ENCODE measurements around the gene CRYZL1. TPM values are rescaled to one million over a fixed set of nuclear protein-coding genes. Genes with fewer than 3 reads are reported as not detected.

The CRYZL1 gene
- total RNA-seq, 1 experiment from 2014 or later: 13.5 TPM

DNA sequence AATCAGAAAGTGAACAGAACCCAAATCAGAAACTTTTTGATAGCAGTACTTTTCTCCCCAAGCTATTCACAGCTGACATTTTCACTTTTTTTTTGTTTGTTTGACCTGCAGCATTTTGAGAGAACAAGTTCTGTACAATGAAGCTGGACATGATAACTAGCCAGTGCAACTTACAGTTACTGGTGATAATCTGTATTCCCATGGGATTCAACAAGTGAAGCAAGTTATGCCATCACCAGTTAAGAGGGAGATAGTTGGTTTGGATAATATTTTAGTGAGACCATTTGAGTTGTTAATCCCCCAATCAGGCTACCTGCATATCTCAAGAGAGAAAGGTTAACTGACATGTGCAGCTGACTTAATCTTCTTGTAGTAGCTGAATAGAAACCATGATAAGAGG lies 80.6 kb downstream of the CRYZL1 start:
- Histone ChIP-seq H3K18ac (ENCODE audit: insufficient read length, low read depth, low read length) (no peak overlapping the region), H4K5ac (ENCODE audit: insufficient read length, low read depth, low read length) (no peak overlapping the region), H3K23me2 (ENCODE audit: insufficient read length, low read depth, low read length, poor library complexity, severe bottlenecking) (no peaks in the 10 kb centered on the region), H3K27me3 (ENCODE audit: insufficient read depth, low read length) (no peaks in the 10 kb centered on the region), H2BK120ac (ENCODE audit: low read depth, low read length, poor library complexity, severe bottlenecking) (no peak overlapping the region), H2BK20ac (ENCODE audit: low read depth, low read length, poor library complexity, severe bottlenecking) (no peak overlapping the region), H2BK5ac (ENCODE audit: insufficient read length, low read length) (no peak overlapping the region), H3K79me1 (ENCODE audit: insufficient read depth, low read depth, low read length, poor library complexity, severe bottlenecking) (peaks cover 7% of the 10 kb centered on the region), H3K9ac (ENCODE audit: extremely low read depth, insufficient read length, low read length) (no peak overlapping the region), H3T11ph (ENCODE audit: low read length) (no peak overlapping the region), H3K79me2 (ENCODE audit: insufficient read depth, low read length) (peaks cover 2% of the 10 kb centered on the region; the same call in 1 of the 2 replicates), H3K23ac (ENCODE audit: insufficient read length, low read depth, low read length) (no peak overlapping the region), H3K27ac (ENCODE audit: insufficient read length, low read depth, low read length) (no peak overlapping the region), H4K91ac (ENCODE audit: insufficient read length, low read depth, low read length) (no peak overlapping the region), H2BK15ac (ENCODE audit: low read depth, low read length) (no peak overlapping the region), H4K8ac (replicated peaks; ENCODE audit: insufficient read length, low read depth, low read length) (no peak overlapping the region), H2AK5ac (ENCODE audit: insufficient read length, low read length) (no peak overlapping the region), H3K9me3 (ENCODE audit: control insufficient read depth, low read depth, low read length) (no peaks in the 10 kb centered on the region), H2BK12ac (ENCODE audit: insufficient read length, low read depth, low read length) (no peak overlapping the region), H3K4ac (ENCODE audit: low read depth, low read length) (no peak overlapping the region), H2AFZ (ENCODE audit: low read length) (no peak overlapping the region), H4K20me1 (ENCODE audit: control insufficient read depth, insufficient read depth, insufficient read length) (no peaks in the 10 kb centered on the region), H3K14ac (ENCODE audit: insufficient read depth, low read length) (no peak overlapping the region), H3K4me1 (ENCODE audit: insufficient read depth, low read length) (no peaks in the 10 kb centered on the region), H3K56ac (ENCODE audit: insufficient read length, low read depth, low read length) (no peak overlapping the region), H3K4me2 (ENCODE audit: insufficient read depth, insufficient read length, low read length) (no peak overlapping the region)
- Mint-ChIP-seq H3K36me3 (ENCODE audit: insufficient read depth in 1 of 3, low read depth in 3 of 3) (peaks cover 47 to 72% (median 68%) of the 10 kb centered on the region in 3 experiments; a peak in 6 of 7 replicates), H3K27me3 (ENCODE audit: low read depth) (no peaks in the 10 kb centered on the region), H3K9me3 (no peaks in the 10 kb centered on the region), H3K4me3 (no peak overlapping the region), H3K27ac (peak overlapping the region in 1 of 3 experiments; percentile 85; a peak in 2 of 7 replicates), H3K4me1 (peaks cover 5% of the 10 kb centered on the region in 2 experiments)
- no peak for DNase-seq
- TF ChIP-seq, protein P1, sequence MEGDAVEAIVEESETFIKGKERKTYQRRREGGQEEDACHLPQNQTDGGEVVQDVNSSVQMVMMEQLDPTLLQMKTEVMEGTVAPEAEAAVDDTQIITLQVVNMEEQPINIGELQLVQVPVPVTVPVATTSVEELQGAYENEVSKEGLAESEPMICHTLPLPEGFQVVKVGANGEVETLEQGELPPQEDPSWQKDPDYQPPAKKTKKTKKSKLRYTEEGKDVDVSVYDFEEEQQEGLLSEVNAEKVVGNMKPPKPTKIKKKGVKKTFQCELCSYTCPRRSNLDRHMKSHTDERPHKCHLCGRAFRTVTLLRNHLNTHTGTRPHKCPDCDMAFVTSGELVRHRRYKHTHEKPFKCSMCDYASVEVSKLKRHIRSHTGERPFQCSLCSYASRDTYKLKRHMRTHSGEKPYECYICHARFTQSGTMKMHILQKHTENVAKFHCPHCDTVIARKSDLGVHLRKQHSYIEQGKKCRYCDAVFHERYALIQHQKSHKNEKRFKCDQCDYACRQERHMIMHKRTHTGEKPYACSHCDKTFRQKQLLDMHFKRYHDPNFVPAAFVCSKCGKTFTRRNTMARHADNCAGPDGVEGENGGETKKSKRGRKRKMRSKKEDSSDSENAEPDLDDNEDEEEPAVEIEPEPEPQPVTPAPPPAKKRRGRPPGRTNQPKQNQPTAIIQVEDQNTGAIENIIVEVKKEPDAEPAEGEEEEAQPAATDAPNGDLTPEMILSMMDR (conservative IDR thresholded peaks at IDR 0.05): no peak
